ENCODE measurements around the gene PRKCZ.

Gene PRKCZ

DNA sequence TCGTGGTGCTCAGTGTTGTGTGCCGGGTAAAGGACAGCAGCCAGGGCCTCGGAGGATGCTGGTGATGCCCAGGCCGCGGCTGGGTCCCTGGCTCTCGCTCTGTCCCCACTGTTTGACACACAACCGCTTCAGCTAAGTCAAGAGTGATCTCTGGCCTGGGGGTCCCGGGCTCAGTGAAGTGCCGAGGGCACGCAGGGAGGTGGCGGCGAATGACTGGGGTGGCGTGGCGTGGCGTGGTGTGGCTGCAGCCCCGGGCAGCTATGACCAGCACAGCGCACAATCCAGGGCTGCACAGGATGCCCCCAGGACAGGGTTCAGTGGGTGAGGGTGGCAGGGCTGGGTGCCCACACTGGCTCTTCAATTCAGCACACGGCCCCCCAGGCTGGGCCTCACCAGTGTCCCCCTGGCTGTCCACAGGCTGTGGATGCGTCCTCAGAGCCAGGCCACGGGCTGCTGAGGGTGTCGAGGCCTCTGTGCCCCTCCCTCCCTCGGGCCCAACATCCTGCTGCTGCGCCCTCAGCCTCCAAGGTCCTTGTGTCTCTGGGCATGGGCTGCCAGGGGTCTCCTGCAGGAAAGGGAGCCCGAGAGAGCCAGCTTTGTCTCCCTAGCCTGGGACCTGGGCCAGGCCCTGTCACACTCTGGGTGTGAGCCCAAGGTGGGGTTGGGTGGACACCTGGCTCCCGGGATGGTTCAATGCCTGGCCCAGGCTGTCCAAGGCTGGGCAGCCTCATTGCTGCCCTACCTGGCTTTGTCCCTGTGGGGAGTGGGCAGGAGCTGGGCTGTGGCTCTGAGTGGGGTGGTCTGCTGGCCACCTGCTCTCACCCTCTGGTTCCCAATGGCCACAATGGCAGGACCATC, 165.9 kb downstream of the PRKCZ start:
- H3K9me3 ChIP-seq (ENCODE audit: control insufficient read depth, low read length), result no peaks in the 10 kb centered on the region
- H3K27me3 ChIP-seq (ENCODE audit: control insufficient read depth, insufficient read depth, low read length), result no peaks in the 10 kb centered on the region
- H3K36me3 ChIP-seq (ENCODE audit: control insufficient read depth, insufficient read depth, low read length), result no peaks in the 10 kb centered on the region
- no peaks in the 10 kb centered on the region for H3K79me2 ChIP-seq
- H3K4me1 ChIP-seq, result peaks cover 6% of the 10 kb centered on the region
- TF ChIP-seq, protein P1, sequence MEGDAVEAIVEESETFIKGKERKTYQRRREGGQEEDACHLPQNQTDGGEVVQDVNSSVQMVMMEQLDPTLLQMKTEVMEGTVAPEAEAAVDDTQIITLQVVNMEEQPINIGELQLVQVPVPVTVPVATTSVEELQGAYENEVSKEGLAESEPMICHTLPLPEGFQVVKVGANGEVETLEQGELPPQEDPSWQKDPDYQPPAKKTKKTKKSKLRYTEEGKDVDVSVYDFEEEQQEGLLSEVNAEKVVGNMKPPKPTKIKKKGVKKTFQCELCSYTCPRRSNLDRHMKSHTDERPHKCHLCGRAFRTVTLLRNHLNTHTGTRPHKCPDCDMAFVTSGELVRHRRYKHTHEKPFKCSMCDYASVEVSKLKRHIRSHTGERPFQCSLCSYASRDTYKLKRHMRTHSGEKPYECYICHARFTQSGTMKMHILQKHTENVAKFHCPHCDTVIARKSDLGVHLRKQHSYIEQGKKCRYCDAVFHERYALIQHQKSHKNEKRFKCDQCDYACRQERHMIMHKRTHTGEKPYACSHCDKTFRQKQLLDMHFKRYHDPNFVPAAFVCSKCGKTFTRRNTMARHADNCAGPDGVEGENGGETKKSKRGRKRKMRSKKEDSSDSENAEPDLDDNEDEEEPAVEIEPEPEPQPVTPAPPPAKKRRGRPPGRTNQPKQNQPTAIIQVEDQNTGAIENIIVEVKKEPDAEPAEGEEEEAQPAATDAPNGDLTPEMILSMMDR (IDR thresholded peaks at IDR 0.05), result no peak
- no peak overlapping the region for H3K9ac ChIP-seq
- no peak overlapping the region for H3K4me2 ChIP-seq (ENCODE audit: low read length)
- no peak overlapping the region for H2AFZ ChIP-seq
- no peak overlapping the region for H3K4me3 ChIP-seq (ENCODE audit: low read depth, low read length)
- H3K27ac ChIP-seq, result no peak overlapping the region

DNA sequence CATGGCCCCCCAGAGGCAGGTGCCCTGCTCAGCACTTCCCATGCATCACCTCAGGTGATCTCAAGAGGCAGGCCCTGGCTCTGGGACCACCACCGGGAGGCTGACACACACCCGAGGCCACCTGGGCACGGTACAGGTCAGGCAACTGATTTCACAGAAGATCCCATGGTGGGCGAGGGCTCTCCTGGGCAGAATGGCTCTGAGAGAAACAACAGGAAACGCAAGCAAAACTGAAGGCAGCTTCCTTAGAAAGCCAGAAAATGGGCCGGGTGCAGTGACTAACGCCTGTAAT, 166.5 kb downstream of the PRKCZ start:
- no peak overlapping the region for H3K4me3 ChIP-seq (ENCODE audit: low read depth, low read length)
- H3K36me3 ChIP-seq (ENCODE audit: control insufficient read depth, insufficient read depth, low read length), result no peaks in the 10 kb centered on the region
- no peaks in the 10 kb centered on the region for H3K27me3 ChIP-seq (ENCODE audit: control insufficient read depth, insufficient read depth, low read length)
- no peak overlapping the region for H3K4me2 ChIP-seq (ENCODE audit: low read length)
- H2AFZ ChIP-seq, result no peak overlapping the region
- H3K27ac ChIP-seq, result no peak overlapping the region
- TF ChIP-seq, protein P1 (IDR thresholded peaks at IDR 0.05), result no peak
- H3K9ac ChIP-seq, result no peak overlapping the region
- no peaks in the 10 kb centered on the region for H3K79me2 ChIP-seq
- H3K9me3 ChIP-seq (ENCODE audit: control insufficient read depth, low read length), result no peaks in the 10 kb centered on the region
- peaks cover 6% of the 10 kb centered on the region for H3K4me1 ChIP-seq

DNA sequence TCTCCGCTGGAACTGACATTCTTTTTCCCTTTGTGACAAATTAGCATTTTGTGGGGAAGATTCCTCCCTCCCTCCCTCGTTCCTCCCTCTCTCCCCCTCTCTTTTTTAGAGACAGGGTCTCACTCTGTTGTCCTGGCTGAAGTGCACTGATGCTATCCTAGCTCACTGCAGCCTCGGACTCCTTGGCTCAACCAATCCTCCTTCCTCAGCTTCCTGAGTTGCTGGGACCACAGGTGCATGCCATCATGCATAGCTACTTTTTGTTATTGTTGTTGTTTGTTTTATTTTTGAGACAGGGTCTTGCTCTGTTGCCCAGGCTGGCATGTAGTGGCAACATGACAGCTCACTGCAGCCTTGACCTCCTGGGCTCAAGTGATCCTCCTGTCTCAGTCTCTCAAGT, 171.1 kb downstream of the PRKCZ start:
- Histone ChIP-seq H3K4me2 (ENCODE audit: low read length) (no peak overlapping the region), H3K36me3 (ENCODE audit: control insufficient read depth, insufficient read depth, low read length) (no peaks in the 10 kb centered on the region), H3K79me2 (no peaks in the 10 kb centered on the region), H3K4me1 (no peaks in the 10 kb centered on the region), H3K9ac (no peak overlapping the region), H3K27ac (no peak overlapping the region), H3K27me3 (ENCODE audit: control insufficient read depth, insufficient read depth, low read length) (no peaks in the 10 kb centered on the region), H3K9me3 (ENCODE audit: control insufficient read depth, low read length) (no peaks in the 10 kb centered on the region), H2AFZ (no peak overlapping the region), H3K4me3 (ENCODE audit: low read depth, low read length) (no peak overlapping the region)
- TF ChIP-seq, protein P1 (IDR thresholded peaks at IDR 0.05), result no peak

DNA sequence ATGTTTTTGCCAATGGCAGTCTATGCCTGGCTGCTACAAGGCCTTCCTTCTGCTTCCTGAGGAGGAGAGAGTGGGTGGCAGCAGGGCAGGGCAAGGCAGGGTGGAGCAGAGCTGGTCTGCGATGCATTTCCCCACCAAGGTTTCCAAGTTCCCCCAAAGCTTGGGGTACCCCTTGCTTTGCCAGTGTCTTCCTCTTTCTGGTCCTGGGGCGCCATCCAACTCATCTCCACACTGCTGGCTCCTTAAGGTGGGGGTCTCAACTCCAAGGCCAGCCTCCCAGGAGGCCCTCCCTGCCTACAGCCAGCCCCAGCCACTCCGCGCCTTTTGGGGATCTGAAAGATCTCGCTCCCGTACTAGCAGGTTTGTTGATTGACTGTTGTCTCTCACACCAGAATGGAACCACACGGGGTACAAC, 174.0 kb downstream of the PRKCZ start:
- Histone ChIP-seq H3K9me3 (ENCODE audit: control insufficient read depth, low read length) (no peaks in the 10 kb centered on the region), H3K27ac (no peak overlapping the region), H3K27me3 (ENCODE audit: control insufficient read depth, insufficient read depth, low read length) (no peaks in the 10 kb centered on the region), H3K4me2 (ENCODE audit: low read length) (no peak overlapping the region), H2AFZ (no peak overlapping the region), H3K79me2 (no peaks in the 10 kb centered on the region), H3K9ac (no peak overlapping the region), H3K4me3 (ENCODE audit: low read depth, low read length) (no peak overlapping the region), H3K4me1 (no peaks in the 10 kb centered on the region), H3K36me3 (ENCODE audit: control insufficient read depth, insufficient read depth, low read length) (no peaks in the 10 kb centered on the region)
- TF ChIP-seq, protein P1 (IDR thresholded peaks at IDR 0.05), result no peak

Data from parathyroid adenoma (tissue), 2 donors.